H9 (cell line): ENCODE data around the gene ARPP19. TPM values are rescaled to one million over a fixed set of nuclear protein-coding genes. Genes with fewer than 3 reads are reported as not detected.

Experiments used
- DNase-seq: peaks from one replicate; pipeline ENCODE4 v3.0.0-alpha.2; 2017
- H2AFZ ChIP-seq: one replicate; pipeline ENCODE4 v1.6.1; 2013; ENCODE audit warnings: mild to moderate bottlenecking, low read length, control low read depth, moderate library complexity
- H2AK5ac ChIP-seq: 2 replicates; pipeline ENCODE4 v1.6.1; 2013; ENCODE audit warnings: low read length, control low read depth, mixed read lengths; ENCODE audit not compliant: insufficient read length
- H2BK120ac ChIP-seq: one replicate; pipeline ENCODE4 v1.6.1; 2013; ENCODE audit warnings: low read depth, mild to moderate bottlenecking, low read length, control low read depth, inconsistent platforms; ENCODE audit not compliant: poor library complexity, severe bottlenecking
- H2BK12ac ChIP-seq: 2 replicates; pipeline ENCODE4 v1.6.1; 2013; ENCODE audit warnings: low read length, control low read depth, mixed read lengths, low read depth; ENCODE audit not compliant: insufficient read length
- H2BK15ac ChIP-seq: 2 replicates; pipeline ENCODE4 v1.6.1; 2013; ENCODE audit warnings: low read depth, low read length, control low read depth
- H2BK20ac ChIP-seq: one replicate; pipeline ENCODE4 v1.6.1; 2013; ENCODE audit warnings: low read depth, mild to moderate bottlenecking, low read length, control low read depth, inconsistent platforms; ENCODE audit not compliant: poor library complexity, severe bottlenecking
- H2BK5ac ChIP-seq: 2 replicates; pipeline ENCODE4 v1.6.1; 2013; ENCODE audit warnings: low read length, control low read depth, mixed read lengths; ENCODE audit not compliant: insufficient read length
- H3K14ac ChIP-seq: 2 replicates; pipeline ENCODE4 v1.6.1; 2013; ENCODE audit warnings: low read length, control low read depth; ENCODE audit not compliant: insufficient read depth
- H3K18ac ChIP-seq: 2 replicates; pipeline ENCODE4 v1.6.1; 2013; ENCODE audit warnings: low read depth, mild to moderate bottlenecking, mixed read lengths, low read length, control low read depth; ENCODE audit not compliant: insufficient read length
- H3K23ac ChIP-seq: 2 replicates; pipeline ENCODE4 v1.6.1; 2013; ENCODE audit warnings: low read length, control low read depth, mixed read lengths, low read depth; ENCODE audit not compliant: insufficient read length
- H3K23me2 ChIP-seq: 2 replicates; pipeline ENCODE4 v1.6.1; 2013; ENCODE audit warnings: low read depth, mild to moderate bottlenecking, mixed read lengths, low read length, control low read depth; ENCODE audit not compliant: insufficient read length, poor library complexity, severe bottlenecking
- H3K27ac ChIP-seq: 2 replicates; pipeline ENCODE4 v1.5.1; 2013; ENCODE audit warnings: low read length, control low read depth, mixed read lengths, low read depth; ENCODE audit not compliant: insufficient read length
- H3K27me3 ChIP-seq: 2 replicates; pipeline ENCODE4 v1.6.1; 2013; ENCODE audit warnings: low read length, control low read depth, inconsistent platforms; ENCODE audit not compliant: insufficient read depth
- H3K4ac ChIP-seq: 2 replicates; pipeline ENCODE4 v1.6.1; 2013; ENCODE audit warnings: low read depth, mild to moderate bottlenecking, control low read depth, inconsistent platforms, low read length, moderate library complexity
- H3K4me1 ChIP-seq: 2 replicates; pipeline ENCODE4 v1.6.1; 2013; ENCODE audit warnings: low read length, control low read depth, inconsistent platforms; ENCODE audit not compliant: insufficient read depth
- H3K4me2 ChIP-seq: 2 replicates; pipeline ENCODE4 v1.6.1; 2013; ENCODE audit warnings: low read length, control low read depth, mixed read lengths; ENCODE audit not compliant: insufficient read length, insufficient read depth
- H3K56ac ChIP-seq: 2 replicates; pipeline ENCODE4 v1.6.1; 2013; ENCODE audit warnings: low read depth, mild to moderate bottlenecking, mixed read lengths, low read length, control low read depth; ENCODE audit not compliant: insufficient read length
- H3K79me1 ChIP-seq: 2 replicates; pipeline ENCODE4 v1.6.1; 2013; ENCODE audit warnings: low read depth, mild to moderate bottlenecking, moderate library complexity, low read length, control low read depth, inconsistent platforms; ENCODE audit not compliant: insufficient read depth, poor library complexity, severe bottlenecking
- H3K79me2 ChIP-seq: 2 replicates; pipeline ENCODE4 v1.6.1; 2013; ENCODE audit warnings: low read length, control low read depth, inconsistent platforms; ENCODE audit not compliant: insufficient read depth
- H3K9ac ChIP-seq: 2 replicates; pipeline ENCODE4 v1.6.1; 2013; ENCODE audit warnings: low read length, control low read depth, mixed read lengths; ENCODE audit not compliant: insufficient read length; ENCODE audit errors: extremely low read depth
- H3K9me3 ChIP-seq: one replicate; pipeline ENCODE4 v1.6.1; 2013; ENCODE audit warnings: low read depth, low read length, inconsistent platforms; ENCODE audit not compliant: control insufficient read depth
- H3T11ph ChIP-seq: one replicate; pipeline ENCODE4 v1.6.1; 2013; ENCODE audit warnings: mild to moderate bottlenecking, low read length, control low read depth, inconsistent platforms
- H4K20me1 ChIP-seq: one replicate; pipeline ENCODE4 v1.6.1; 2013; ENCODE audit not compliant: control insufficient read depth, insufficient read length, insufficient read depth
- H4K5ac ChIP-seq: 2 replicates; pipeline ENCODE4 v1.6.1; 2013; ENCODE audit warnings: low read depth, mild to moderate bottlenecking, mixed read lengths, low read length, control low read depth; ENCODE audit not compliant: insufficient read length
- H4K8ac ChIP-seq: replicated peaks from 2 replicates; pipeline ENCODE4 v1.6.1; 2013; ENCODE audit warnings: low read length, control low read depth, mixed read lengths, low read depth; ENCODE audit not compliant: insufficient read length
- H4K91ac ChIP-seq: 2 replicates; pipeline ENCODE4 v1.6.1; 2013; ENCODE audit warnings: low read depth, mild to moderate bottlenecking, moderate library complexity, mixed read lengths, low read length, control low read depth; ENCODE audit not compliant: insufficient read length
- H3K27ac Mint-ChIP-seq, 3 experiments: 2 replicates in 2 of 3; 3 replicates in 1 of 3; pipeline ENCODE4 v1.8.0; 2020 to 2021; ENCODE audit warnings: mixed read lengths in 3 of 3, mild to moderate bottlenecking in 1 of 3, moderate library complexity in 1 of 3
- H3K27me3 Mint-ChIP-seq: 2 replicates; pipeline ENCODE4 v1.8.0; 2021; ENCODE audit warnings: low read depth, mild to moderate bottlenecking, moderate library complexity, mixed read lengths
- H3K36me3 Mint-ChIP-seq, 3 experiments: 2 replicates in 2 of 3; 3 replicates in 1 of 3; pipeline ENCODE4 v1.8.0; 2020 to 2021; ENCODE audit warnings: low read depth in 3 of 3, mixed read lengths in 3 of 3; ENCODE audit not compliant: insufficient read depth in 1 of 3
- H3K4me1 Mint-ChIP-seq, 2 experiments: 2 replicates each; pipeline ENCODE4 v1.8.0; 2020; ENCODE audit warnings: mixed read lengths in 2 of 2
- H3K4me3 Mint-ChIP-seq, 2 experiments: 2 replicates in 1 of 2; 3 replicates in 1 of 2; pipeline ENCODE4 v1.8.0; 2020 to 2021; ENCODE audit warnings: mild to moderate bottlenecking in 2 of 2, mixed read lengths in 2 of 2, moderate library complexity in 1 of 2
- H3K9me3 Mint-ChIP-seq, 2 experiments: 2 replicates in 1 of 2; 3 replicates in 1 of 2; pipeline ENCODE4 v1.8.0; 2020; ENCODE audit warnings: mild to moderate bottlenecking in 2 of 2, mixed read lengths in 2 of 2, moderate library complexity in 1 of 2
- CTCF ChIP-seq: fragments of 200-600 bp; sonication (generic); conservative IDR thresholded peaks from 3 replicates; pipeline ENCODE4 v1.8.0; 2021; ENCODE audit warnings: antibody characterized with exemption, mild to moderate bottlenecking
- WGBS: extraction: QIAGEN DNeasy Blood & Tissue Kit; methylation state at CpG from one replicate; pipeline ENCODE4 v1.1.7; 2013; ENCODE audit warnings: missing lambda C conversion rate, low lambda C conversion rate, mixed read lengths; ENCODE audit not compliant: insufficient read length; ENCODE audit errors: extremely low coverage; 5-methylcytosine and 5-hydroxymethylcytosine counted together
- total RNA-seq: library from RNA; stranded (reverse); gene quantifications from 2 replicates; pipeline ENCODE4 v1.2.1, GENCODE V29; 2021

ARPP19 gene
- total RNA-seq, 1 experiment from 2014 or later = 247 TPM

GRCh38 chr15:52509500-52510245, 59.2 kb downstream of the ARPP19 start:
- no peaks in the 10 kb centered on the region for H3K9me3 ChIP-seq
- no peak overlapping the region for H3K18ac ChIP-seq
- no peak overlapping the region for H3K27ac ChIP-seq
- no peak overlapping the region for H2AK5ac ChIP-seq
- no peak overlapping the region for H3K27ac Mint-ChIP-seq
- no CpG with 5 or more reads among the region's 3 CpGs for WGBS
- H3K23ac ChIP-seq = no peak overlapping the region
- H2BK15ac ChIP-seq = no peak overlapping the region
- H3K4me1 Mint-ChIP-seq = peaks cover 3 to 21% of the 10 kb centered on the region in 2 experiments; a peak in 3 of 4 replicates
- no peak overlapping the region for H4K8ac ChIP-seq
- H2BK20ac ChIP-seq = no peak overlapping the region
- no peak for DNase-seq
- no peak overlapping the region for H4K5ac ChIP-seq
- H4K20me1 ChIP-seq = no peaks in the 10 kb centered on the region
- no peak overlapping the region for H2BK5ac ChIP-seq
- H3T11ph ChIP-seq = no peak overlapping the region
- H3K23me2 ChIP-seq = no peaks in the 10 kb centered on the region
- no peak overlapping the region for H2BK12ac ChIP-seq
- no peaks in the 10 kb centered on the region for H3K36me3 Mint-ChIP-seq
- H2BK120ac ChIP-seq = no peak overlapping the region
- H3K4ac ChIP-seq = no peak overlapping the region
- no peak overlapping the region for H4K91ac ChIP-seq
- no peaks in the 10 kb centered on the region for H3K79me1 ChIP-seq
- no peak overlapping the region for H3K4me2 ChIP-seq
- H3K9ac ChIP-seq = no peak overlapping the region
- no peaks in the 10 kb centered on the region; the same call in 1 of the 2 replicates for H3K79me2 ChIP-seq
- no peak overlapping the region for H3K14ac ChIP-seq
- H3K27me3 ChIP-seq = no peaks in the 10 kb centered on the region
- TF ChIP-seq CTCF = no peak
- H3K4me3 Mint-ChIP-seq = no peak overlapping the region
- H3K56ac ChIP-seq = no peak overlapping the region
- no peaks in the 10 kb centered on the region for H3K27me3 Mint-ChIP-seq
- H3K4me1 ChIP-seq = no peaks in the 10 kb centered on the region
- H3K9me3 Mint-ChIP-seq = no peaks in the 10 kb centered on the region
- no peak overlapping the region for H2AFZ ChIP-seq
